GM19328 (cell line): ENCODE results near the gene MYH11.
"Not testable (repeated sequence)": the region's sequence is repeated elsewhere in the genome, so short reads cannot be mapped to it uniquely, and the experiment has no call there.

Source experiments
- ATAC-seq: cut with Tn5 transposase; IDR thresholded peaks from one replicate; pipeline ENCODE4 v1.9.1; 2021; ENCODE audit warnings: mild to moderate bottlenecking, moderate library complexity; ENCODE audit not compliant: unreplicated experiment

The MYH11 gene

GRCh38 chr16:15846510-15846909, 10.3 kb downstream of the MYH11 start:
- no peak for ATAC-seq

GRCh38 chr16:15843635-15844279, 13.1 kb downstream of the MYH11 start:
- ATAC-seq = no peak

GRCh38 chr16:15839204-15839603, 17.6 kb downstream of the MYH11 start:
- not testable (repeated sequence) for ATAC-seq

- ATAC-seq = no peak
These were observed 19.1 kb downstream of the MYH11 start for GRCh38 chr16:15837761-15838160.

GRCh38 chr16:15836965-15837611, 19.7 kb downstream of the MYH11 start:
- no peak for ATAC-seq

- no peak for ATAC-seq
These were observed 20.8 kb downstream of the MYH11 start for GRCh38 chr16:15836074-15836473.

GRCh38 chr16:15835136-15835878, 21.5 kb downstream of the MYH11 start:
- ATAC-seq = no peak

- no peak for ATAC-seq
These were observed 22.3 kb downstream of the MYH11 start for GRCh38 chr16:15834502-15834901.

- no peak for ATAC-seq
These were observed 23.3 kb downstream of the MYH11 start for GRCh38 chr16:15833541-15833940.

GRCh38 chr16:15832241-15832640, 24.6 kb downstream of the MYH11 start:
- ATAC-seq = no peak

GRCh38 chr16:15830832-15831451, 25.9 kb downstream of the MYH11 start:
- no peak for ATAC-seq

- no peak for ATAC-seq
These were observed 27.4 kb downstream of the MYH11 start for GRCh38 chr16:15829460-15829859.

- ATAC-seq = no peak
These were observed 29.0 kb downstream of the MYH11 start for GRCh38 chr16:15827709-15828343.

- no peak for ATAC-seq
These were observed 29.5 kb downstream of the MYH11 start for GRCh38 chr16:15827299-15827698.

GRCh38 chr16:15825750-15826305, 31.0 kb downstream of the MYH11 start:
- no peak for ATAC-seq

GRCh38 chr16:15822957-15823356, 33.9 kb downstream of the MYH11 start:
- no peak for ATAC-seq

- no peak for ATAC-seq
These were observed 36.0 kb downstream of the MYH11 start for GRCh38 chr16:15820837-15821236.

- ATAC-seq = no peak
These were observed 37.8 kb downstream of the MYH11 start for GRCh38 chr16:15819046-15819445.

GRCh38 chr16:15817446-15817845, 39.4 kb downstream of the MYH11 start:
- ATAC-seq = no peak

- no peak for ATAC-seq
These were observed 40.6 kb downstream of the MYH11 start for GRCh38 chr16:15816228-15816627.

- not testable (repeated sequence) for ATAC-seq
These were observed 44.5 kb downstream of the MYH11 start for GRCh38 chr16:15812401-15812750.
